WERI-Rb-1 (cell line): ENCODE measurements around the gene JAK3.
A peak's percentile ranks its signal among the peaks of the same experiment; 100 is the strongest.

Experiments used
- DNase-seq: peaks from one replicate; pipeline ENCODE4 v3.0.0-alpha.2; 2020
- H3K27ac ChIP-seq: fragments of 250-450 bp; sonication (Bioruptor Pico); 2 replicates; pipeline ENCODE4 v1.5.1; 2020; ENCODE audit warnings: mild to moderate bottlenecking, moderate library complexity
- H3K27me3 ChIP-seq: fragments of 250-450 bp; sonication (Bioruptor Pico); 2 replicates; pipeline ENCODE4 v1.5.1; 2021; ENCODE audit warnings: mild to moderate bottlenecking, low read depth, moderate library complexity; ENCODE audit not compliant: insufficient read depth, severe bottlenecking
- H3K36me3 ChIP-seq: fragments of 250-450 bp; sonication (Bioruptor Pico); 2 replicates; pipeline ENCODE4 v1.5.1; 2020; ENCODE audit warnings: mild to moderate bottlenecking, moderate library complexity
- H3K4me3 ChIP-seq: 2 replicates; pipeline ENCODE4 v1.5.1; 2011; ENCODE audit warnings: low read depth, mild to moderate bottlenecking, control low read depth, low read length
- H3K9me3 ChIP-seq: fragments of 250-450 bp; sonication (Bioruptor Pico); 2 replicates; pipeline ENCODE4 v1.5.1; 2021; ENCODE audit warnings: mild to moderate bottlenecking, moderate library complexity; ENCODE audit not compliant: severe bottlenecking
- TF ChIP-seq, protein P1 (sequence below): IDR thresholded peaks from 2 replicates; pipeline ENCODE4 v1.5.1; 2011; ENCODE audit warnings: low read depth, mild to moderate bottlenecking, control low read depth, inconsistent platforms, low read length

Gene JAK3

DNA sequence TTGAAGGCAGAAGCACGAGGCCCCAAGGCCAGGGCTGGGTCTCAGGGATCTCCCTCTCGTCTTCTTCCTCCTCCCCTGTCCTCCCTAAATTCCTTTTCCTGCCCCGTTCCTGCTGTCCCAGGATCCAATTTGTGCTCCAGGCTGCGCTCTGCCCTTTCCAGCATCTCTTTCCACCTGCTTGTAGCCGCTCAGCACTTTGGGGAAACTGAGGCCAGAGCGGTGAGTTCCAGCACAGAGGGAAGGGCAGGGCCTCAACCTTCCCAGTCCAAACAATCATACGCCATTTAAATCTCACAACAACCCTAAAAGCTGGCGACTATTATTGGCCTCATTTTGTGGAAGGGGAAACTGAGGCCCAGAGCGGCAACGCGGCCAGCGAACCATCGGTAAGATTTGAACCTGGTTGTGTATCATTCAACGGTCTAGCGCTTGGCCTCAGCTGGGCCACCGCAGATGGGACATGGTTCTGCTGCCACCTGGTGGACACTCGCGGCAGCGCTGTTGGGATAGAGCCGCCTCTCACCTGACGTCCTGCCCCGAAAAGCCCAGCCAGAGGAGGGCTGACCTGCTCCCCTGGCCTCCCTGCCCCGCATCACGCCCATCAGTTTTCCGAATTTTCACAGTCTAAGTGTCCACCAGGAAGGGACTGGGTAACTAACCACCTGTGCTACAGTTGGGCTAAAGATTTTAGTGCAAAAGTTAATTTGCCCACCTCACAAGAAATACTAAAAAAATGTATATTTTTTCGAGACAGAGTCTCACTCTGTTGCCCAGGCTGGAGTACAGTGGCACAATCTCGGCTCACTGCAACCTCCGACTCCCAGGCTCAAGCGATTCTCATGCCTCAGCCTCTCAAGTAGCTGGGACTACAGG, 7.7 kb upstream of the JAK3 start:
- H3K27ac ChIP-seq: no peak overlapping the region
- no peaks in the 10 kb centered on the region for H3K27me3 ChIP-seq
- H3K36me3 ChIP-seq: peaks cover 8% of the 10 kb centered on the region
- H3K4me3 ChIP-seq: no peak overlapping the region
- DNase-seq: peak; percentile 85
- TF ChIP-seq, protein P1, sequence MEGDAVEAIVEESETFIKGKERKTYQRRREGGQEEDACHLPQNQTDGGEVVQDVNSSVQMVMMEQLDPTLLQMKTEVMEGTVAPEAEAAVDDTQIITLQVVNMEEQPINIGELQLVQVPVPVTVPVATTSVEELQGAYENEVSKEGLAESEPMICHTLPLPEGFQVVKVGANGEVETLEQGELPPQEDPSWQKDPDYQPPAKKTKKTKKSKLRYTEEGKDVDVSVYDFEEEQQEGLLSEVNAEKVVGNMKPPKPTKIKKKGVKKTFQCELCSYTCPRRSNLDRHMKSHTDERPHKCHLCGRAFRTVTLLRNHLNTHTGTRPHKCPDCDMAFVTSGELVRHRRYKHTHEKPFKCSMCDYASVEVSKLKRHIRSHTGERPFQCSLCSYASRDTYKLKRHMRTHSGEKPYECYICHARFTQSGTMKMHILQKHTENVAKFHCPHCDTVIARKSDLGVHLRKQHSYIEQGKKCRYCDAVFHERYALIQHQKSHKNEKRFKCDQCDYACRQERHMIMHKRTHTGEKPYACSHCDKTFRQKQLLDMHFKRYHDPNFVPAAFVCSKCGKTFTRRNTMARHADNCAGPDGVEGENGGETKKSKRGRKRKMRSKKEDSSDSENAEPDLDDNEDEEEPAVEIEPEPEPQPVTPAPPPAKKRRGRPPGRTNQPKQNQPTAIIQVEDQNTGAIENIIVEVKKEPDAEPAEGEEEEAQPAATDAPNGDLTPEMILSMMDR: peak; percentile 99
- H3K9me3 ChIP-seq: no peaks in the 10 kb centered on the region

DNA sequence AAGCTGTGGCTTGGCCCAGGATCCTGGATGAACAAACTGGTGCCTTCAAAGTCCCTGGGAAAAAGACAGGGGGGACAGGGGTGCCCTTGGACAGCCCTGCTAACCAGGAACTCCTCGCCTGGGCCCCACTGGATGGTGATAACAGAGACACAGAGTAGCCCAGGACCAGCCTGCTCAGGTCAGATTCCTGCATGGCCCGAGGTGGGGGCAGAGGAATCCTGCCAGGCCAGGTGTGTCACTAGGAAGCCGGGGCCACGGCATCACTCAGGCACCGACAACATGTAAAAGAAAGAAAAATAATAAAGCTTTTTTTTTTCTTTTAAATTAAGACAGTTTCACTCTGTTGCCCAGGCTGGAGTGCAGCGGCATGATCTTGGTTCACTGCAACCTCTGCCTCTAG, 6.3 kb upstream of the JAK3 start:
- H3K36me3 ChIP-seq: no peaks in the 10 kb centered on the region
- TF ChIP-seq, protein P1: no peak
- no peak overlapping the region for H3K27ac ChIP-seq
- H3K9me3 ChIP-seq: no peaks in the 10 kb centered on the region
- H3K4me3 ChIP-seq: no peak overlapping the region
- no peak for DNase-seq
- H3K27me3 ChIP-seq: no peaks in the 10 kb centered on the region

DNA sequence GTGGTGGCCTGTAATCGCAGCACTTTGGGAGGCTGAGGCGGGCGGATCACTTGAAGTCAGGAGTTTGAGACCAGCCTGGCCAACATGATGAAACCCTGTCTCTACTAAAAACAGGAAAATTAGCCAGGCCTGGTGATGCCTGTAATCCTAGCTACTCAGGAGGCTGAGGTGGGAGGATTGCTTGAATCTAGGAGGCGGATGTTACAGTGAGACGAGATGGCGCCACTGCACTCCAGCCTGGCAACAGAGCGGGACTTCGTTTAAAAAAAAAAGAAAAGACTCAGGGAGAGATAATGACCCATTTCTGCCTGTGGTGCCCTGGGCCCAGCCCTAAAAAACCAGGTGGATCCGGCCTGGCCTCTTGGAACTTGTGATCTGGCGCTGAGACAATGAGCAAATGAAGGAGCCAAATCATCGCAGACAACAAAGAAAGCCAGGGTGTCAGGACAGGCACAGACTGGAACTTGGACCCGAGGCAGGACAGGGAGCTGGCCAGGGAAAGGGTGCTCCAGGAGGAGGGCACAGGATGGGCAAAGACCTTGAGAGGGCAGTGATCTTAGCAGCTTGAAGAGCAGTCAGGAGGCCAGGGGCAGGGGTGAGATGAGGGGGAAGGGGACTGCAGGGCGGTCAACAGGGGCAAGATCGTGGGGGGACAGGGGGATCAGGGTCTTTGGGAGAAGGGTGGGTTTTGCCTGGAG, 962 bp upstream of the JAK3 start:
- Histone ChIP-seq H3K4me3 (no peak overlapping the region), H3K36me3 (no peaks in the 10 kb centered on the region), H3K9me3 (no peaks in the 10 kb centered on the region), H3K27ac (peak overlapping the region; percentile 67), H3K27me3 (no peaks in the 10 kb centered on the region)
- DNase-seq: no peak
- TF ChIP-seq, protein P1: no peak

DNA sequence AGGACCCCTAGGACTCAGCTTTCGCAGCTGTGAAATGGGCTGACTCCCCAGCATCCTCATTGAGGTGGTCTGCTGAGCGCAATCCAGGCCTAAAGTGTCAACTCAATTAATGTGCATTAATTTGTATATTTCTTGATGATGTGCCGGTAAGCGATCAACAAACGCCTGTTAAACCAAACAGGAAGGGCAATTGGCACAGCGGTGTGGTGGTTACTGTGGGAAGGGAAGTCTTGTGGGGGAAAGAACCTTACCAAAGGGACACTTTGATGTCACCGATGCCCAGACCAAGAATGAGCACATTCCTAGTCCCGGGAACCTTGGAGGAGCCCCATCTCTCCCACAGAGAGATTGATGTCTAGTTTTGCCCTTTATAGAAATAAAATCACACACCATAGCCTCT, 1.6 kb downstream of the JAK3 start:
- Histone ChIP-seq H3K9me3 (no peaks in the 10 kb centered on the region), H3K4me3 (no peak overlapping the region), H3K36me3 (no peaks in the 10 kb centered on the region), H3K27ac (no peak overlapping the region), H3K27me3 (no peaks in the 10 kb centered on the region)
- TF ChIP-seq, protein P1: no peak
- DNase-seq: no peak

DNA sequence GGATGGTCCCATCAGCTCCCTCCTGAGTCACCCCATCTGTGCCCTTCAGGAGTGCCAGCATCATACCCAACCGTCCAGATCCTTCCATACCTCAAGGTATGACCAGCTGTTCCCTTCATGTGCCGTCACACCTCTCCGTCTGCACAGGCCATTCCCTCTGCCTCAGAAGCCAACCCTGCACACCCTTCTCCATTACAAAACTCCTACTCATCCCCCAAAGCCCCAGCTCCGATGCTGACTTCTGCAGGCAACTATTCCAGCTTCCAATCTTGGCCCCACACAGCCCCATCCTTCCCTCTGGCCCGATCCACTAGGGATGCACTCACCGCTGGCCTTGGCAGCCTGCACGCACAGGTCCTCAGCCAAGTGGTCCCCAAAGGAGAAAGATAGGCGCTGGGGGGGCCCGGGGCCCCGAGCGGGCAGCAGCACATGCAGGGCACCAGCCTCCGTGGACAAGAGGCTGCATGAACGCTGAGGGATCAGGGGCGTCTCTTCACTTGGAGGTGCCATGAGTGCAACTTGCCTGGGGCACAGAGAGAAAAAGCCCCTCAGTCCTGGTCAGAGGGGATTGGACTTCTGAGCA, 3.8 kb downstream of the JAK3 start:
- no peak overlapping the region for H3K27ac ChIP-seq
- TF ChIP-seq, protein P1: no peak
- no peaks in the 10 kb centered on the region for H3K27me3 ChIP-seq
- DNase-seq: no peak
- no peak overlapping the region for H3K4me3 ChIP-seq
- no peaks in the 10 kb centered on the region for H3K9me3 ChIP-seq
- no peaks in the 10 kb centered on the region for H3K36me3 ChIP-seq
